Ecto neural progenitor cell (in vitro differentiated cells): ENCODE data around the gene ATF5.
"Not testable (repeated sequence)": the region's sequence is repeated elsewhere in the genome, so short reads cannot be mapped to it uniquely, and the experiment has no call there.

Source experiments
- DNase-seq: peaks from one replicate; pipeline ENCODE4 v3.0.0-alpha.2; 2018; ENCODE audit warnings: low spot score

The ATF5 gene

GRCh38 chr19:49949742-49950589 lies 21.0 kb downstream of the ATF5 start:
- no peak for DNase-seq

- DNase-seq = no peak
Measured at GRCh38 chr19:49950590-49950948, 21.6 kb downstream of the ATF5 start.

- no peak for DNase-seq
Measured at GRCh38 chr19:49950956-49951526, 22.0 kb downstream of the ATF5 start.

GRCh38 chr19:49951806-49952478 lies 22.9 kb downstream of the ATF5 start:
- DNase-seq = no peak

GRCh38 chr19:49952479-49952836 lies 23.5 kb downstream of the ATF5 start:
- DNase-seq = no peak

- DNase-seq = no peak
Measured at GRCh38 chr19:49952906-49953305, 23.9 kb downstream of the ATF5 start.

GRCh38 chr19:49953416-49953815 lies 24.4 kb downstream of the ATF5 start:
- DNase-seq = no peak

- no peak for DNase-seq
Measured at GRCh38 chr19:49954092-49954829, 25.3 kb downstream of the ATF5 start.

- no peak for DNase-seq
Measured at GRCh38 chr19:49954933-49955332, 25.9 kb downstream of the ATF5 start.

GRCh38 chr19:49956115-49956495 lies 27.1 kb downstream of the ATF5 start:
- DNase-seq = no peak

- no peak for DNase-seq
Measured at GRCh38 chr19:49957262-49957915, 28.4 kb downstream of the ATF5 start.

- DNase-seq = not testable (repeated sequence)
Measured at GRCh38 chr19:49958144-49958543, 29.1 kb downstream of the ATF5 start.

- not testable (repeated sequence) for DNase-seq
Measured at GRCh38 chr19:49958596-49958995, 29.6 kb downstream of the ATF5 start.

GRCh38 chr19:49959892-49960291 lies 30.9 kb downstream of the ATF5 start:
- DNase-seq = not testable (repeated sequence)

- DNase-seq = not testable (repeated sequence)
Measured at GRCh38 chr19:49960980-49961379, 32.0 kb downstream of the ATF5 start, which contains the start of gene SIGLEC11. SIGLEC11 (minus strand) TSS chr19:49961172; CDS start chr19:49961081, 91 bp downstream.

- no peak for DNase-seq
Measured at GRCh38 chr19:49968279-49968922, 39.4 kb downstream of the ATF5 start.

GRCh38 chr19:49969355-49969754 lies 40.4 kb downstream of the ATF5 start:
- not testable (repeated sequence) for DNase-seq

- no peak for DNase-seq
Measured at GRCh38 chr19:49971991-49972411, 43.0 kb downstream of the ATF5 start.

- no peak for DNase-seq
Measured at GRCh38 chr19:49972841-49973240, 43.8 kb downstream of the ATF5 start.

- no peak for DNase-seq
Measured at GRCh38 chr19:49973987-49974386, 45.0 kb downstream of the ATF5 start.

- DNase-seq = no peak
Measured at GRCh38 chr19:49975051-49975450, 46.0 kb downstream of the ATF5 start.
